ENCODE measurements around the gene MCF2L.

DNA sequence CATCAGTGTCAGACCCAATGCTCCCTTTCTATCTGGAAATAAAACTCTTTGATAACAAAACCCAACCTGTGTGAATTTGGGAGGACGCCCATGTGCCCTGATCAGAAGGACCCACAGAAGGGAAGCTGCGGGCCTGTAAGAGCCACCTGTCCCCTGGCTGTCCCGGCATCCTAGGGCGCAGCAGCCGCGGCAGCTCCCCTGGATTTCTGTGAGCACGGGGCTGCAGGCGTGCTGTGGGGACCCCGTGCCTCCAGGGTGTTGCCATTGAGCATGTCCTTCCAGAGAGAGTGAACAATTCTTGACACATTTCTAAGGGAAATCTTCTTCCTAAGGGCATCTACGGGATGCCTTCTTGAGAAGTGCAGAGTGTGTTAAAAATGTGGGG, 60.0 kb downstream of the MCF2L start:
- TF ChIP-seq CTCF (IDR thresholded peaks at IDR 0.05): no peak
- TF ChIP-seq POLR2A (IDR thresholded peaks at IDR 0.05): no peak

Data from body of pancreas (tissue), 4 donors.